Progenitor cell of endocrine pancreas (in vitro differentiated cells): ENCODE measurements around the gene UNC5CL. TPM values are rescaled to one million over a fixed set of nuclear protein-coding genes. Genes with fewer than 3 reads are reported as not detected.

Source experiments
- DNase-seq: peaks from one replicate; pipeline ENCODE4 v3.0.0; 2021; ENCODE audit warnings: low spot score; ENCODE audit not compliant: unreplicated experiment
- H3K27ac Mint-ChIP-seq: 2 replicates; pipeline ENCODE4 v1.8.0; 2021; ENCODE audit warnings: mild to moderate bottlenecking, moderate library complexity, mixed read lengths
- H3K27me3 Mint-ChIP-seq: 2 replicates; pipeline ENCODE4 v1.8.0; 2021; ENCODE audit warnings: mixed read lengths
- H3K36me3 Mint-ChIP-seq: 2 replicates; pipeline ENCODE4 v1.8.0; 2022; ENCODE audit warnings: mixed read lengths; ENCODE audit not compliant: insufficient read depth
- H3K4me1 Mint-ChIP-seq: 2 replicates; pipeline ENCODE4 v1.8.0; 2021; ENCODE audit warnings: low read depth, mixed read lengths
- H3K4me3 Mint-ChIP-seq: 2 replicates; pipeline ENCODE4 v1.8.0; 2021; ENCODE audit warnings: low read depth, mild to moderate bottlenecking, moderate library complexity, mixed read lengths
- H3K9me3 Mint-ChIP-seq: 2 replicates; pipeline ENCODE4 v1.8.0; 2021; ENCODE audit warnings: low read depth, mixed read lengths
- CTCF ChIP-seq: fragments of 200-600 bp; sonication (generic); IDR thresholded peaks from one replicate; pipeline ENCODE4 v1.5.0; 2021; ENCODE audit warnings: antibody characterized with exemption, mild to moderate bottlenecking; ENCODE audit not compliant: unreplicated experiment
- total RNA-seq: library from RNA; stranded (reverse); gene quantifications from 2 replicates; pipeline ENCODE4 v1.2.1, GENCODE V29; 2021

Gene UNC5CL
- total RNA-seq, 1 donor from 2014 or later, result 3.7 TPM

GRCh38 chr6:41061196-41061726 lies 22.2 kb upstream of the UNC5CL start:
- no peak overlapping the region for H3K27ac Mint-ChIP-seq
- DNase-seq, result no peak
- H3K27me3 Mint-ChIP-seq, result no peaks in the 10 kb centered on the region
- H3K36me3 Mint-ChIP-seq, result peaks cover 8% of the 10 kb centered on the region
- H3K4me1 Mint-ChIP-seq, result peaks cover 70% of the 10 kb centered on the region
- H3K9me3 Mint-ChIP-seq, result no peaks in the 10 kb centered on the region
- no peak for TF ChIP-seq CTCF
- H3K4me3 Mint-ChIP-seq, result no peak overlapping the region

DNA sequence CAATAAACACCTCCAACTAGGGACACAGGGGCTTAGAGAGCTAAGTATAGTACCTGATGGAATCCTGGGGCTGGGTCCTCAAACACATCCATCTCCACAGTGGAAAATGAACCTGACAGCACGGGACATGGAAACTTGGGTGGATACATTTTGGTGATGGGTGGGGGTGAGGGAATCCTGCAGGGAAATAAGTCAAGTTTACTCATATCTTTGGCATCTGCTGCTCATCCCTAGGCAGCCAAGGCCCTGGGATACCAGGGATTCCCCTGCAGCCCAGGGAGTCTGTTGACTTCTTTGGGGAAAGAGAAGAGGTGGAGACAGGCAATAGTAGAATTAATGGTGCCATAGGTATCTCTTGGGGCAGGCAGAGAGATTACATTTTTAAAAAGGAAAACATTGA lies 20.5 kb upstream of the UNC5CL start:
- Mint-ChIP-seq H3K9me3 (no peaks in the 10 kb centered on the region), H3K36me3 (peaks cover 8% of the 10 kb centered on the region), H3K27me3 (no peaks in the 10 kb centered on the region), H3K4me3 (no peak overlapping the region), H3K27ac (no peak overlapping the region), H3K4me1 (peaks cover 71% of the 10 kb centered on the region)
- DNase-seq, result no peak
- no peak for TF ChIP-seq CTCF

GRCh38 chr6:41058783-41059181 lies 19.8 kb upstream of the UNC5CL start:
- TF ChIP-seq CTCF, result no peak
- H3K36me3 Mint-ChIP-seq, result peaks cover 8% of the 10 kb centered on the region

GRCh38 chr6:41056768-41057490 lies 17.9 kb upstream of the UNC5CL start:
- Mint-ChIP-seq H3K9me3 (no peaks in the 10 kb centered on the region), H3K36me3 (peaks cover 6% of the 10 kb centered on the region), H3K27me3 (no peaks in the 10 kb centered on the region), H3K27ac (no peak overlapping the region), H3K4me1 (peaks cover 59% of the 10 kb centered on the region), H3K4me3 (no peak overlapping the region)
- no peak for TF ChIP-seq CTCF
- no peak for DNase-seq

More at GRCh38 chr6:41058783-41059181, 19.8 kb upstream of the UNC5CL start:
- Mint-ChIP-seq H3K4me1 (peaks cover 65% of the 10 kb centered on the region), H3K27me3 (no peaks in the 10 kb centered on the region), H3K4me3 (no peak overlapping the region), H3K9me3 (no peaks in the 10 kb centered on the region), H3K27ac (no peak overlapping the region)
- no peak for DNase-seq

DNA sequence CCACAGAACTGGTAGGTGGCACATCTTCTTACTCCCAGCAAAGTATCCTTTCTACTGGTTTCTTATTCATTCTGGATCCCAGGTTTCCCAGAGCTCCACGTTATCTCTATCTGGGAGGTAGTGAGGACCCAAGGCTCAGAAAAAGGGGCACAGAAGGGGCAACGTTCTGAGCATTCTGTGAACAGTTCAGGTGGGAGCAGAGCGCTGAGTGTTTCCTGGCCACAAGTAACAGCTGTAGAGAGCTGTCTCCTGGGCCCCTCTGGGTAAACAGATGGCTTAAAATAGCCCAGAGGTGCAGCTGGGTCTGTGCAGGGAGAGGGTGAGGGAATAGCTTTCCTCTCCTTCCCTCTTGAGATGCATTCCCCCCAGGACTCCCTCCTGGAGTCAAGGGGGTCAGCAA lies 16.1 kb upstream of the UNC5CL start:
- Mint-ChIP-seq H3K9me3 (no peaks in the 10 kb centered on the region), H3K4me3 (no peak overlapping the region), H3K36me3 (peaks cover 3% of the 10 kb centered on the region), H3K4me1 (peaks cover 69% of the 10 kb centered on the region), H3K27ac (peak overlapping the region; percentile 60), H3K27me3 (no peaks in the 10 kb centered on the region)
- DNase-seq, result no peak
- no peak for TF ChIP-seq CTCF
